HEK293 (cell line): Measurements from ENCODE around the gene TTLL11.

Experiments
- CTCF ChIA-PET: fragments of 350-600 bp; formaldehyde crosslinking; extraction: SDS; loops from one replicate; lab custom pipeline; 2021; ENCODE audit warnings: antibody characterized with exemption; lab: Yijun Ruan, JAX
- POLR2A ChIA-PET: fragments of 300-600 bp; formaldehyde crosslinking; extraction: SDS; loops from one replicate; lab custom pipeline; 2020; ENCODE audit warnings: antibody characterized with exemption, inconsistent platforms; lab: Yijun Ruan, JAX
- H3K27ac ChIP-seq: fragments of 200-500 bp; sonication (Bioruptor generic); 2 replicates; pipeline ENCODE4 v1.5.1; 2014; ENCODE audit warnings: low read depth, low read length, control low read depth, inconsistent platforms; ENCODE audit errors: extremely low read depth
- H3K36me3 ChIP-seq, 2 experiments: fragments of 200-500 bp in 1 of 2; sonication (Bioruptor generic) in 1 of 2; 1 replicate in 1 of 2; 2 replicates in 1 of 2; pipeline ENCODE4 v1.5.1; 2014 to 2017; ENCODE audit warnings: inconsistent platforms in 2 of 2, low read length in 2 of 2; ENCODE audit not compliant: control insufficient read depth in 2 of 2, insufficient read depth in 1 of 2
- H3K4me1 ChIP-seq: fragments of 200-500 bp; sonication (Bioruptor generic); 2 replicates; pipeline ENCODE4 v1.5.1; 2014; ENCODE audit warnings: mild to moderate bottlenecking, low read length, inconsistent platforms; ENCODE audit not compliant: control insufficient read depth, insufficient read depth
- H3K4me3 ChIP-seq: 2 replicates; pipeline ENCODE4 v1.5.1; 2011; ENCODE audit warnings: low read depth, mild to moderate bottlenecking, control low read depth, low read length, moderate library complexity
- H3K9me3 ChIP-seq: fragments of 200-500 bp; sonication (Bioruptor generic); 2 replicates; pipeline ENCODE4 v1.5.1; 2014; ENCODE audit warnings: low read depth, low read length, inconsistent platforms; ENCODE audit not compliant: control insufficient read depth, insufficient read depth
- KLF1 ChIP-seq: fragments of 450-650 bp; formaldehyde crosslinking; IDR thresholded peaks from 2 replicates; pipeline ENCODE4 v1.5.1; 2016; ENCODE audit warnings: missing biosample characterization, missing genetic modification characterization
- PRDM1 ChIP-seq: fragments of 450-650 bp; formaldehyde crosslinking; IDR thresholded peaks from 2 replicates; pipeline ENCODE4; 2016; ENCODE audit warnings: missing biosample characterization, missing genetic modification characterization
- RBAK ChIP-seq: fragments of 450-650 bp; formaldehyde crosslinking; IDR thresholded peaks from 2 replicates; pipeline ENCODE4 v1.5.1; 2016; ENCODE audit warnings: missing biosample characterization, missing genetic modification characterization
- SETDB1 ChIP-seq: IDR thresholded peaks from one replicate; pipeline ENCODE4 v1.6.1; 2017; ENCODE audit warnings: mild to moderate bottlenecking, low read length, moderate library complexity, mixed read lengths; ENCODE audit not compliant: insufficient read length
- ZBTB17 ChIP-seq: fragments of 450-650 bp; formaldehyde crosslinking; IDR thresholded peaks from 2 replicates; pipeline ENCODE4 v1.5.1; 2016; ENCODE audit warnings: missing biosample characterization, missing genetic modification characterization
- ZNF10 ChIP-seq: fragments of 450-650 bp; formaldehyde crosslinking; IDR thresholded peaks from 2 replicates; pipeline ENCODE4 v1.5.1; 2017; ENCODE audit warnings: missing biosample characterization, missing genetic modification characterization
- ZNF138 ChIP-seq: fragments of 450-650 bp; formaldehyde crosslinking; IDR thresholded peaks from 2 replicates; pipeline ENCODE4 v1.5.1; 2016; ENCODE audit warnings: missing biosample characterization, missing genetic modification characterization, borderline replicate concordance
- ZNF148 ChIP-seq: fragments of 450-650 bp; formaldehyde crosslinking; IDR thresholded peaks from 2 replicates; pipeline ENCODE4 v1.5.0; 2017; ENCODE audit warnings: missing biosample characterization, missing genetic modification characterization, borderline replicate concordance
- ZNF155 ChIP-seq: fragments of 450-650 bp; formaldehyde crosslinking; IDR thresholded peaks from 2 replicates; pipeline ENCODE4 v1.5.1; 2016; ENCODE audit warnings: missing biosample characterization, missing genetic modification characterization
- ZNF174 ChIP-seq: fragments of 450-650 bp; formaldehyde crosslinking; IDR thresholded peaks from 2 replicates; pipeline ENCODE4 v1.5.0; 2017; ENCODE audit warnings: missing biosample characterization, mild to moderate bottlenecking, missing genetic modification characterization
- ZNF416 ChIP-seq: fragments of 450-650 bp; formaldehyde crosslinking; IDR thresholded peaks from 2 replicates; pipeline ENCODE4 v1.5.1; 2016; ENCODE audit warnings: missing biosample characterization, missing genetic modification characterization
- ZNF423 ChIP-seq: fragments of 450-650 bp; formaldehyde crosslinking; IDR thresholded peaks from 2 replicates; pipeline ENCODE4 v1.5.1; 2016; ENCODE audit warnings: missing biosample characterization, missing genetic modification characterization
- ZNF501 ChIP-seq: fragments of 450-650 bp; formaldehyde crosslinking; IDR thresholded peaks from 2 replicates; pipeline ENCODE4 v1.5.1; 2016; ENCODE audit warnings: missing biosample characterization, missing genetic modification characterization
- ZNF555 ChIP-seq: fragments of 450-650 bp; formaldehyde crosslinking; conservative IDR thresholded peaks from 2 replicates; pipeline ENCODE4 v1.5.1; 2017; ENCODE audit warnings: missing biosample characterization, mild to moderate bottlenecking, missing genetic modification characterization, inconsistent platforms
- ZNF571 ChIP-seq: fragments of 450-650 bp; formaldehyde crosslinking; IDR thresholded peaks from 2 replicates; pipeline ENCODE4 v1.5.0; 2017; ENCODE audit warnings: missing biosample characterization, missing genetic modification characterization
- ZNF610 ChIP-seq: fragments of 450-650 bp; formaldehyde crosslinking; IDR thresholded peaks from 2 replicates; pipeline ENCODE4 v1.5.1; 2016; ENCODE audit warnings: missing biosample characterization, missing genetic modification characterization, borderline replicate concordance
- ZNF670 ChIP-seq: fragments of 450-650 bp; formaldehyde crosslinking; IDR thresholded peaks from 2 replicates; pipeline ENCODE4 v1.5.1; 2016; ENCODE audit warnings: missing biosample characterization, missing genetic modification characterization, low read depth
- ZNF677 ChIP-seq: fragments of 450-650 bp; IDR thresholded peaks from 2 replicates; pipeline ENCODE4 v1.5.0; 2018; ENCODE audit warnings: missing biosample characterization, mild to moderate bottlenecking, missing genetic modification characterization, moderate library complexity
- ZSCAN30 ChIP-seq: fragments of 450-650 bp; IDR thresholded peaks from 2 replicates; pipeline ENCODE4 v1.5.1; 2018; ENCODE audit warnings: missing biosample characterization, mild to moderate bottlenecking, missing genetic modification characterization, moderate library complexity
- ZSCAN4 ChIP-seq: fragments of 450-650 bp; formaldehyde crosslinking; IDR thresholded peaks from 2 replicates; pipeline ENCODE4 v1.5.1; 2017; ENCODE audit warnings: missing biosample characterization, missing genetic modification characterization

The TTLL11 gene

GRCh38 chr9:121824651-121825030 lies 268.5 kb downstream of the TTLL11 start:
- H3K36me3 ChIP-seq, result no peaks in the 10 kb centered on the region
- H3K27ac ChIP-seq, result no peak overlapping the region
- CTCF ChIA-PET, result interaction anchor here (0.6 to 0.9 kb wide), 2 partner anchors 90 to 465 kb away, joined by 3 read pairs; no protein-coding TSS in a partner anchor
- POLR2A ChIA-PET, result no interaction called here
- no peak for TF ChIP-seq ZSCAN4 (tag by site-specific recombination)
- peak; percentile 50 for TF ChIP-seq ZBTB17 (tag by site-specific recombination)
- no peak for TF ChIP-seq ZNF571 (tag by site-specific recombination)
- no peak for TF ChIP-seq ZNF10 (tag by site-specific recombination)
- TF ChIP-seq ZNF155 (tag by site-specific recombination), result no peak
- no peak for TF ChIP-seq ZNF174 (tag by site-specific recombination)
- no peaks in the 10 kb centered on the region for H3K4me1 ChIP-seq
- H3K9me3 ChIP-seq, result no peaks in the 10 kb centered on the region
- no peak overlapping the region for H3K4me3 ChIP-seq

GRCh38 chr9:121823451-121824169 lies 269.5 kb downstream of the TTLL11 start:
- Histone ChIP-seq H3K36me3 (no peaks in the 10 kb centered on the region), H3K27ac (no peak overlapping the region), H3K9me3 (no peaks in the 10 kb centered on the region), H3K4me1 (no peaks in the 10 kb centered on the region), H3K4me3 (no peak overlapping the region)
- ChIA-PET POLR2A (no interaction called here), CTCF (interaction anchor here (0.6 to 0.7 kb wide), 2 partner anchors 88 to 106 kb away, joined by 3 to 7 read pairs; no protein-coding TSS in a partner anchor)
- TF ChIP-seq ZNF501 (tag by site-specific recombination), result no peak
- no peak for TF ChIP-seq ZNF423 (tag by site-specific recombination)
- no peak for TF ChIP-seq ZNF555 (tag by site-specific recombination)
- no peak for TF ChIP-seq ZNF138
- TF ChIP-seq ZNF416 (tag by site-specific recombination), result no peak
- no peak for TF ChIP-seq RBAK (tag by site-specific recombination)
- no peak for TF ChIP-seq ZNF148
- TF ChIP-seq SETDB1, result no peak
- TF ChIP-seq ZNF610, result no peak
- no peak for TF ChIP-seq ZNF677 (tag by site-specific recombination)
- TF ChIP-seq PRDM1 (tag by site-specific recombination), result no peak
- no peak for TF ChIP-seq ZNF670 (tag by site-specific recombination)
- TF ChIP-seq ZSCAN30 (tag by site-specific recombination), result no peak
- no peak for TF ChIP-seq KLF1 (tag by site-specific recombination)
